Natural killer cell (primary cell): ENCODE measurements around the gene CFAP43. TPM values are rescaled to one million over a fixed set of nuclear protein-coding genes. Genes with fewer than 3 reads are reported as not detected.

Experiments used
- ATAC-seq, 3 donors: fragments of 150-1000 bp in 2 of 3; fragments of 200-7000 bp in 1 of 3; cut with Tn5 transposase; 1 replicate in 1 of 3; 2 replicates in 2 of 3; pipeline ENCODE4 v1.10.0; 2021; ENCODE audit warnings: mild to moderate bottlenecking in 2 of 3, moderate library complexity in 2 of 3
- DNase-seq, 2 donors: peaks; one replicate each; pipeline versions ENCODE4 v3.0.0 to v3.0.0-alpha.2; 2013 to 2021; ENCODE audit warnings: mixed read lengths in 1 of 2
- H3K27ac ChIP-seq: one replicate; pipeline ENCODE4 v1.5.1; 2013; ENCODE audit warnings: mild to moderate bottlenecking, low read length
- H3K27me3 ChIP-seq: one replicate; pipeline ENCODE4 v1.6.1; 2013; ENCODE audit warnings: low read length; ENCODE audit not compliant: control insufficient read depth, insufficient read depth
- H3K36me3 ChIP-seq: one replicate; pipeline ENCODE4 v1.6.1; 2013; ENCODE audit warnings: low read length; ENCODE audit not compliant: control insufficient read depth, insufficient read depth
- H3K4me1 ChIP-seq: one replicate; pipeline ENCODE4 v1.6.1; 2013; ENCODE audit warnings: low read length; ENCODE audit not compliant: control insufficient read depth, insufficient read depth
- H3K4me3 ChIP-seq: one replicate; pipeline ENCODE4 v1.5.1; 2013; ENCODE audit warnings: low read length
- H3K9me3 ChIP-seq: one replicate; pipeline ENCODE4 v1.6.1; 2013; ENCODE audit warnings: low read length; ENCODE audit not compliant: control insufficient read depth, insufficient read depth
- H3K27ac Mint-ChIP-seq, 2 donors: one replicate each; pipeline ENCODE4 v1.8.0; 2022; ENCODE audit warnings: mild to moderate bottlenecking in 2 of 2, mixed read lengths in 2 of 2, moderate library complexity in 1 of 2
- H3K27me3 Mint-ChIP-seq, 2 donors: one replicate each; pipeline ENCODE4 v1.8.0; 2022; ENCODE audit warnings: low read depth in 2 of 2, mixed read lengths in 2 of 2
- H3K36me3 Mint-ChIP-seq: one replicate; pipeline ENCODE4 v1.8.0; 2022; ENCODE audit warnings: mixed read lengths
- H3K4me1 Mint-ChIP-seq, 2 donors: one replicate each; pipeline ENCODE4 v1.8.0; 2022; ENCODE audit warnings: mixed read lengths in 2 of 2
- H3K4me3 Mint-ChIP-seq: one replicate; pipeline ENCODE4 v1.8.0; 2022; ENCODE audit warnings: mild to moderate bottlenecking, moderate library complexity, mixed read lengths
- H3K9me3 Mint-ChIP-seq, 2 donors: one replicate each; pipeline ENCODE4 v1.8.0; 2022; ENCODE audit warnings: mixed read lengths in 2 of 2
- CTCF ChIP-seq: fragments of 200-600 bp; IDR thresholded peaks from one replicate; pipeline ENCODE4 v1.8.0; 2022; ENCODE audit warnings: antibody characterized with exemption
- WGBS: methylation state at CpG from one replicate; pipeline ENCODE4 v1.1.7; 2013; ENCODE audit warnings: missing lambda C conversion rate; ENCODE audit not compliant: insufficient coverage; 5-methylcytosine and 5-hydroxymethylcytosine counted together
- intact Hi-C: fragments of 100-400 bp; cut with micrococcal nuclease; formaldehyde crosslinking; loops from one replicate; pipeline ENCODE4 v1.14.2; 2022
- total RNA-seq, 4 donors: library from RNA; stranded (reverse); fragments of 120-200 nt in 1 of 4; gene quantifications; one replicate each; pipeline versions ENCODE4 v1.2.3 to v1.2.4, GENCODE V29; 2013 to 2022

The CFAP43 gene
- total RNA-seq, 3 donors from 2014 or later (not counting 1 experiment from before 2014, with no cell fraction given), result 0.16 TPM; not detected in 2

GRCh38 chr10:104170610-104171254, 61.4 kb downstream of the CFAP43 start:
- H3K9me3 Mint-ChIP-seq, result peaks cover 0 to 4% of the 10 kb centered on the region in 2 donors
- Histone ChIP-seq H3K4me3 (no peak overlapping the region), H3K9me3 (peaks cover 2% of the 10 kb centered on the region), H3K27ac (no peak overlapping the region), H3K4me1 (no peaks in the 10 kb centered on the region), H3K36me3 (no peaks in the 10 kb centered on the region), H3K27me3 (no peaks in the 10 kb centered on the region)
- no peak overlapping the region for H3K4me3 Mint-ChIP-seq
- no peak for TF ChIP-seq CTCF
- H3K27ac Mint-ChIP-seq, result no peak overlapping the region
- WGBS, result 68% methylated on average over 3 of the region's 5 CpGs
- intact Hi-C loops, result no loop called here
- ATAC-seq (peak in 1 of 3 donors; percentile 15), DNase-seq (peak in 1 of 2 donors; percentile 73)
- H3K36me3 Mint-ChIP-seq, result peaks cover 7% of the 10 kb centered on the region
- peaks cover 27 to 52% of the 10 kb centered on the region in 2 donors for H3K27me3 Mint-ChIP-seq
- H3K4me1 Mint-ChIP-seq, result peaks cover 0 to 5% of the 10 kb centered on the region in 2 donors

- Histone ChIP-seq H3K4me1 (no peaks in the 10 kb centered on the region), H3K27ac (no peak overlapping the region), H3K36me3 (no peaks in the 10 kb centered on the region), H3K27me3 (no peaks in the 10 kb centered on the region), H3K9me3 (peaks cover 2% of the 10 kb centered on the region), H3K4me3 (no peak overlapping the region)
- intact Hi-C loops, result no loop called here
- H3K4me3 Mint-ChIP-seq, result no peak overlapping the region
- peaks cover 24 to 31% of the 10 kb centered on the region in 2 donors for H3K27me3 Mint-ChIP-seq
- DNase-seq (no peak), ATAC-seq (no peak)
- H3K36me3 Mint-ChIP-seq, result peaks cover 15% of the 10 kb centered on the region
- TF ChIP-seq CTCF, result no peak
- peaks cover 5 to 6% of the 10 kb centered on the region in 2 donors for H3K9me3 Mint-ChIP-seq
- WGBS, result 95% methylated on average over 2 of the region's 2 CpGs
- no peaks in the 10 kb centered on the region for H3K4me1 Mint-ChIP-seq
- H3K27ac Mint-ChIP-seq, result no peak overlapping the region
These were observed 76.6 kb downstream of the CFAP43 start for GRCh38 chr10:104155591-104155990.

- Histone ChIP-seq H3K4me1 (no peaks in the 10 kb centered on the region), H3K9me3 (peaks cover 2% of the 10 kb centered on the region), H3K36me3 (no peaks in the 10 kb centered on the region), H3K27ac (no peak overlapping the region), H3K27me3 (no peaks in the 10 kb centered on the region), H3K4me3 (no peak overlapping the region)
- DNase-seq (no peak), ATAC-seq (no peak)
- peaks cover 42 to 49% of the 10 kb centered on the region in 2 donors for H3K27me3 Mint-ChIP-seq
- TF ChIP-seq CTCF, result no peak
- intact Hi-C loops, result no loop called here
- peaks cover 5 to 6% of the 10 kb centered on the region in 2 donors for H3K9me3 Mint-ChIP-seq
- no peaks in the 10 kb centered on the region for H3K4me1 Mint-ChIP-seq
- H3K36me3 Mint-ChIP-seq, result peaks cover 15% of the 10 kb centered on the region
- no peak overlapping the region for H3K27ac Mint-ChIP-seq
- no peak overlapping the region for H3K4me3 Mint-ChIP-seq
These were observed 80.4 kb downstream of the CFAP43 start for GRCh38 chr10:104151737-104152136.

- H3K36me3 ChIP-seq, result no peaks in the 10 kb centered on the region
- H3K27me3 Mint-ChIP-seq, result peaks cover 32 to 52% of the 10 kb centered on the region in 2 donors
- peaks cover 5 to 6% of the 10 kb centered on the region in 2 donors for H3K9me3 Mint-ChIP-seq
These were observed 82.0 kb downstream of the CFAP43 start for GRCh38 chr10:104150139-104150538.

More at GRCh38 chr10:104150139-104150538, 82.0 kb downstream of the CFAP43 start:
- no peak overlapping the region for H3K4me3 Mint-ChIP-seq
- ATAC-seq (no peak), DNase-seq (no peak)
- H3K27ac ChIP-seq, result no peak overlapping the region
- peaks cover 2% of the 10 kb centered on the region for H3K9me3 ChIP-seq
- intact Hi-C loops, result no loop called here
- no peak for TF ChIP-seq CTCF
- no peaks in the 10 kb centered on the region for H3K4me1 Mint-ChIP-seq
- H3K36me3 Mint-ChIP-seq, result peaks cover 15% of the 10 kb centered on the region
- no peaks in the 10 kb centered on the region for H3K4me1 ChIP-seq
- H3K27ac Mint-ChIP-seq, result no peak overlapping the region
- H3K27me3 ChIP-seq, result no peaks in the 10 kb centered on the region
- no peak overlapping the region for H3K4me3 ChIP-seq
